Measurements from ENCODE around the gene TM9SF4.

- TF ChIP-seq, protein P1, sequence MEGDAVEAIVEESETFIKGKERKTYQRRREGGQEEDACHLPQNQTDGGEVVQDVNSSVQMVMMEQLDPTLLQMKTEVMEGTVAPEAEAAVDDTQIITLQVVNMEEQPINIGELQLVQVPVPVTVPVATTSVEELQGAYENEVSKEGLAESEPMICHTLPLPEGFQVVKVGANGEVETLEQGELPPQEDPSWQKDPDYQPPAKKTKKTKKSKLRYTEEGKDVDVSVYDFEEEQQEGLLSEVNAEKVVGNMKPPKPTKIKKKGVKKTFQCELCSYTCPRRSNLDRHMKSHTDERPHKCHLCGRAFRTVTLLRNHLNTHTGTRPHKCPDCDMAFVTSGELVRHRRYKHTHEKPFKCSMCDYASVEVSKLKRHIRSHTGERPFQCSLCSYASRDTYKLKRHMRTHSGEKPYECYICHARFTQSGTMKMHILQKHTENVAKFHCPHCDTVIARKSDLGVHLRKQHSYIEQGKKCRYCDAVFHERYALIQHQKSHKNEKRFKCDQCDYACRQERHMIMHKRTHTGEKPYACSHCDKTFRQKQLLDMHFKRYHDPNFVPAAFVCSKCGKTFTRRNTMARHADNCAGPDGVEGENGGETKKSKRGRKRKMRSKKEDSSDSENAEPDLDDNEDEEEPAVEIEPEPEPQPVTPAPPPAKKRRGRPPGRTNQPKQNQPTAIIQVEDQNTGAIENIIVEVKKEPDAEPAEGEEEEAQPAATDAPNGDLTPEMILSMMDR (IDR thresholded peaks at IDR 0.05), result no peak
- TF ChIP-seq POLR2A (IDR thresholded peaks at IDR 0.05; ENCODE audit: low read depth) (no peak), EP300 (IDR thresholded peaks at IDR 0.05) (no peak)
Observed at GRCh38 chr20:32075534-32075933, 34.0 kb upstream of the TM9SF4 start.

All from esophagus muscularis mucosa (tissue), 4 donors.